GM18909 (cell line): ENCODE measurements around the gene ST3GAL3.

Experiments
- ATAC-seq: cut with Tn5 transposase; IDR thresholded peaks from one replicate; pipeline ENCODE4 v1.9.1; 2021; ENCODE audit warnings: mild to moderate bottlenecking; ENCODE audit not compliant: unreplicated experiment, poor library complexity

The ST3GAL3 gene

GRCh38 chr1:43974443-43975248 lies 267.3 kb downstream of the ST3GAL3 start, which contains the start of gene ATP6V0B:
ATP6V0B (plus strand) TSS chr1:43974960; CDS start chr1:43975041, 81 bp downstream.
- ATAC-seq, result peak; percentile 64

- no peak for ATAC-seq
These were observed 268.1 kb downstream of the ST3GAL3 start for GRCh38 chr1:43975249-43975961.

- no peak for ATAC-seq
These were observed 268.7 kb downstream of the ST3GAL3 start for GRCh38 chr1:43976045-43976444.

GRCh38 chr1:43976890-43977289 lies 269.6 kb downstream of the ST3GAL3 start:
- no peak for ATAC-seq

GRCh38 chr1:43977376-43978263 lies 270.3 kb downstream of the ST3GAL3 start:
- ATAC-seq, result no peak

- ATAC-seq, result no peak
These were observed 270.9 kb downstream of the ST3GAL3 start for GRCh38 chr1:43978264-43978550.

- no peak for ATAC-seq
These were observed 271.4 kb downstream of the ST3GAL3 start, which contains the start of gene B4GALT2 for GRCh38 chr1:43978551-43979260. B4GALT2 (plus strand) TSS chr1:43979210; CDS start chr1:43981161, 1,951 bp downstream.

GRCh38 chr1:43979261-43979527 lies 271.9 kb downstream of the ST3GAL3 start:
- ATAC-seq, result no peak

- ATAC-seq, result no peak
These were observed 272.4 kb downstream of the ST3GAL3 start for GRCh38 chr1:43979528-43980254.

- ATAC-seq, result no peak
These were observed 273.2 kb downstream of the ST3GAL3 start for GRCh38 chr1:43980255-43981134.
